Left renal pelvis (tissue), 4 donors: ENCODE measurements around the gene RFT1. TPM values are rescaled to one million over a fixed set of nuclear protein-coding genes. Genes with fewer than 3 reads are reported as not detected.

Experiments used
- DNase-seq, 4 donors: peaks; one replicate each; pipeline ENCODE4 v3.0.0-alpha.2; 2013; ENCODE audit warnings: low read depth in 4 of 4, low spot score in 3 of 4
- polyA plus RNA-seq, 4 donors: library from polyadenylated mRNA; unstranded; fragments of 120-200 nt; gene quantifications; one replicate each; pipeline ENCODE4 v1.2.1, GENCODE V29; 2013; ENCODE audit not compliant: insufficient read length in 4 of 4

The RFT1 gene
- polyA plus RNA-seq, 4 donors = 19.3 to 30.3 (median 25.6) TPM

GRCh38 chr3:53040351-53040820 lies 89.8 kb downstream of the RFT1 start:
- no peak for DNase-seq

GRCh38 chr3:53039376-53039752 lies 90.9 kb downstream of the RFT1 start:
- no peak for DNase-seq

GRCh38 chr3:53038679-53039375 lies 91.4 kb downstream of the RFT1 start:
- no peak for DNase-seq

Other genes with a start within 250 kb of the RFT1 start
- gene STIMATE, start 232.9 kb downstream of the RFT1 start, polyA plus RNA-seq = 10 to 100 TPM; 12.5 to 18.0 (median 13.9) TPM
- 10 to 100 TPM in 2 of 4 donors, 1 to 10 TPM in 2; 7.7 to 10.9 (median 10.0) TPM for gene SFMBT1, start 84.4 kb downstream of the RFT1 start, polyA plus RNA-seq
- gene PRKCD, start 30.8 kb upstream of the RFT1 start, polyA plus RNA-seq = 10 to 100 TPM in 3 of 4 donors, 1 to 10 TPM in 1; 9.2 to 25.8 (median 20.1) TPM
- gene TKT, start 125.6 kb upstream of the RFT1 start, polyA plus RNA-seq = 100 to 1,000 TPM in 2 of 4 donors, 10 to 100 TPM in 2; 89.4 to 116 (median 95.2) TPM
- gene DCP1A, start 217.1 kb upstream of the RFT1 start, polyA plus RNA-seq = 10 to 100 TPM; 28.2 to 35.0 (median 30.7) TPM